RWPE1 (cell line): ENCODE results near the gene ANKRD22.
"Not testable (repeated sequence)": the region's sequence is repeated elsewhere in the genome, so short reads cannot be mapped to it uniquely, and the experiment has no call there.

Source experiments
- CTCF ChIA-PET: fragments of 350-600 bp; sonication (Branson Sonifier 250); formaldehyde crosslinking; extraction: SDS; loops from one replicate; lab custom pipeline; 2021; lab: Yijun Ruan, JAX
- POLR2A ChIA-PET: fragments of 400-600 bp; formaldehyde crosslinking; extraction: SDS; loops from one replicate; lab custom pipeline; 2020; ENCODE audit warnings: antibody characterized with exemption; ENCODE audit not compliant: low non-redundant PET; lab: Yijun Ruan, JAX
- DNase-seq: peaks from one replicate; pipeline ENCODE4 v3.0.0; 2012; ENCODE audit warnings: low spot score
- H3K27ac ChIP-seq: fragments of 450-650 bp; 2 replicates; pipeline ENCODE4 v1.5.1; 2017
- CTCF ChIP-seq: fragments of 450-650 bp; conservative IDR thresholded peaks from 2 replicates; pipeline ENCODE4 v1.5.1; 2017; ENCODE audit warnings: low read depth, mild to moderate bottlenecking

ANKRD22 gene

GRCh38 chr10:88883448-88883809, 31.8 kb upstream of the ANKRD22 start:
- CTCF ChIA-PET: interaction anchor here (0.5 to 0.7 kb wide), 2 partner anchors 14 to 42 kb away, joined by 3 to 5 read pairs; no protein-coding TSS in a partner anchor
- no peak overlapping the region for H3K27ac ChIP-seq
- POLR2A ChIA-PET: no interaction called here

GRCh38 chr10:88882646-88883447, 31.2 kb upstream of the ANKRD22 start:
- POLR2A ChIA-PET, H3K27ac ChIP-seq: not testable (repeated sequence)
- peak; percentile 81 for DNase-seq
- CTCF ChIA-PET: interaction anchor here (0.7 kb wide), 1 partner anchor 15 kb away, joined by 3 read pairs; no protein-coding TSS in a partner anchor

More at GRCh38 chr10:88883448-88883809, 31.8 kb upstream of the ANKRD22 start:
- TF ChIP-seq CTCF: no peak
- no peak for DNase-seq

GRCh38 chr10:88881922-88882645, 30.4 kb upstream of the ANKRD22 start:
- no peak overlapping the region for H3K27ac ChIP-seq
- CTCF ChIA-PET: interaction anchor here (0.7 to 1.4 kb wide), 4 partner anchors 20 to 65 kb away, joined by 3 to 5 read pairs (median 4); no protein-coding TSS in a partner anchor

GRCh38 chr10:88881320-88881719, 29.7 kb upstream of the ANKRD22 start:
- no peak for DNase-seq

More at GRCh38 chr10:88881922-88882645, 30.4 kb upstream of the ANKRD22 start:
- no peak for DNase-seq
- no peak for TF ChIP-seq CTCF
- POLR2A ChIA-PET: no interaction called here

GRCh38 chr10:88880282-88881076, 28.8 kb upstream of the ANKRD22 start:
- peak; percentile 23; the same call in 1 of the 2 replicates for TF ChIP-seq CTCF
- ChIA-PET POLR2A (interaction anchor here (0.8 kb wide), 1 partner anchor 40 kb away, joined by 3 read pairs; no protein-coding TSS in a partner anchor), CTCF (interaction anchor here (0.6 to 1.2 kb wide), 8 partner anchors 18 to 1030 kb away, joined by 3 to 6 read pairs (median 4); no protein-coding TSS in a partner anchor)
- peak; percentile 84 for DNase-seq
- peak overlapping the region; percentile 92 for H3K27ac ChIP-seq

More at GRCh38 chr10:88881320-88881719, 29.7 kb upstream of the ANKRD22 start:
- H3K27ac ChIP-seq: peak overlapping the region; percentile 92
- ChIA-PET CTCF (interaction anchor here (0.7 to 1.4 kb wide), 4 partner anchors 19 to 66 kb away, joined by 3 to 5 read pairs (median 4); no protein-coding TSS in a partner anchor), POLR2A (no interaction called here)
- no peak for TF ChIP-seq CTCF

- ChIA-PET CTCF (interaction anchor here (0.7 to 1.2 kb wide), 7 partner anchors 43 to 1793 kb away, joined by 3 to 6 read pairs (median 4); no protein-coding TSS in a partner anchor), POLR2A (interaction anchor here (0.6 to 0.8 kb wide), 2 partner anchors 29 to 41 kb away, joined by 3 read pairs; no protein-coding TSS in a partner anchor)
- peak within 1 kb of the TSS; percentile 92 for H3K27ac ChIP-seq
- TF ChIP-seq CTCF: no peak
- peak; percentile 51 for DNase-seq
These were observed 28.1 kb upstream of the ANKRD22 start, which contains the start of gene STAMBPL1 for GRCh38 chr10:88879534-88880281. STAMBPL1 (plus strand) TSS chr10:88880245; CDS start chr10:88901709, 21,464 bp downstream.
